Endodermal cell (in vitro differentiated cells): ENCODE results near the gene CAMK2A. TPM values are rescaled to one million over a fixed set of nuclear protein-coding genes. Genes with fewer than 3 reads are reported as not detected.

Experiments
- DNase-seq: peaks from one replicate; pipeline ENCODE4 v3.0.0-alpha.2; 2017
- H3K27ac ChIP-seq: 2 replicates; pipeline ENCODE4 v1.5.1; 2013; ENCODE audit warnings: mild to moderate bottlenecking, low read depth, low read length, moderate library complexity
- H3K27me3 ChIP-seq: 2 replicates; pipeline ENCODE4 v1.6.1; 2013; ENCODE audit warnings: mild to moderate bottlenecking, low read length, moderate library complexity; ENCODE audit not compliant: insufficient read depth, control insufficient read depth, poor library complexity, severe bottlenecking
- H3K36me3 ChIP-seq: 2 replicates; pipeline ENCODE4 v1.7.0; 2013; ENCODE audit warnings: mild to moderate bottlenecking, low read length, moderate library complexity; ENCODE audit not compliant: control insufficient read depth, insufficient read depth
- H3K4me1 ChIP-seq: one replicate; pipeline ENCODE4 v1.7.0; 2013; ENCODE audit warnings: low read length; ENCODE audit not compliant: control insufficient read depth, insufficient read depth
- H3K4me3 ChIP-seq: 2 replicates; pipeline ENCODE4 v1.5.1; 2013; ENCODE audit warnings: mild to moderate bottlenecking, low read length, moderate library complexity
- H3K9ac ChIP-seq: 2 replicates; pipeline ENCODE4 v1.6.1; 2013; ENCODE audit warnings: mild to moderate bottlenecking, low read length, moderate library complexity; ENCODE audit not compliant: poor library complexity, severe bottlenecking; ENCODE audit errors: extremely low read depth
- H3K9me3 ChIP-seq: 2 replicates; pipeline ENCODE4 v1.6.1; 2013; ENCODE audit warnings: mild to moderate bottlenecking, low read length, moderate library complexity; ENCODE audit not compliant: control insufficient read depth
- H3K27ac Mint-ChIP-seq: 2 replicates; pipeline ENCODE4 v1.8.0; 2020; ENCODE audit warnings: mixed read lengths
- H3K27me3 Mint-ChIP-seq: 2 replicates; pipeline ENCODE4 v1.8.0; 2021; ENCODE audit warnings: mild to moderate bottlenecking, mixed read lengths; ENCODE audit not compliant: insufficient read depth
- H3K36me3 Mint-ChIP-seq: 2 replicates; pipeline ENCODE4 v1.8.0; 2020; ENCODE audit warnings: low read depth, mixed read lengths
- H3K4me1 Mint-ChIP-seq: 2 replicates; pipeline ENCODE4 v1.8.0; 2020; ENCODE audit warnings: mixed read lengths
- H3K4me3 Mint-ChIP-seq: 2 replicates; pipeline ENCODE4 v1.8.0; 2020; ENCODE audit warnings: mild to moderate bottlenecking, moderate library complexity, mixed read lengths
- H3K9me3 Mint-ChIP-seq: 2 replicates; pipeline ENCODE4 v1.8.0; 2020; ENCODE audit warnings: mild to moderate bottlenecking, mixed read lengths
- WGBS, 2 experiments: methylation state at CpG; one replicate each; pipeline versions ENCODE4 v1.1.5 to v1.1.7; 2013; ENCODE audit warnings: missing lambda C conversion rate in 2 of 2, mixed read lengths in 1 of 2; ENCODE audit not compliant: insufficient coverage in 1 of 2, insufficient read length in 1 of 2; 5-methylcytosine and 5-hydroxymethylcytosine counted together
- total RNA-seq, 2 donors: library from RNA; stranded (reverse); fragmentation: NEBNext Ultra II Directional in 1 of 2; extraction: Animal tissue kit (Norgen Biotek cat#: 25700) in 1 of 2; gene quantifications; 2 replicates in 1 of 2; 3 replicates in 1 of 2; pipeline ENCODE4 v1.2.1, GENCODE V29; 2021
- TF ChIP-seq, protein P1 (sequence below): fragments of 200-600 bp; sonication (generic); conservative IDR thresholded peaks from 2 replicates; pipeline ENCODE4 v1.5.0; 2021; ENCODE audit warnings: antibody characterized with exemption, mild to moderate bottlenecking

Gene CAMK2A
- total RNA-seq, 2 donors from 2014 or later, result 0.31 to 0.49 TPM

DNA sequence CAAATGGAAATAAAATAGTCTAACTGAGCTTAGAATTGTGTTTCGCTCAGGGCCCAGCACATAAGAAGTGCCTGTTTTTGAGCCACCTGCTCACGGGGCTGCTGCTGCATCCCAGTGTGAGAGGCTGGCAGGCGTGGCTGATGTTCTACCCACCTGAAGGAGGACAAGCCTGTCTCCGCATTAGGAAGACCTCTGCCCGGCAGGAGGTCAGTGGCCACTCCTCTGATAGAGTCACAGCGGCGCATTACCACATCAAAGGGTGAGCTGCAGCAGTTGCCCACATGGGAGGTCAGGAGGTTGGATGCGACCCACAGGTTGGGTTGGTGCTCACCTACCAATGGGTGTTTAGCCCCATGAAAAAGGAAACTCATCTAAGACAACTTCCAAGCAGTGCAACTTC lies 103.4 kb downstream of the CAMK2A start:
- no peak overlapping the region for H3K9ac ChIP-seq
- H3K9me3 Mint-ChIP-seq, result no peaks in the 10 kb centered on the region
- no peaks in the 10 kb centered on the region for H3K36me3 ChIP-seq
- H3K36me3 Mint-ChIP-seq, result no peaks in the 10 kb centered on the region
- H3K4me1 ChIP-seq, result no peaks in the 10 kb centered on the region
- DNase-seq, result peak; percentile 85
- peaks cover 86% of the 10 kb centered on the region for H3K27me3 Mint-ChIP-seq
- no peak overlapping the region for H3K4me3 ChIP-seq
- no peaks in the 10 kb centered on the region for H3K9me3 ChIP-seq
- WGBS, 2 experiments, result 44 to 55% methylated on average over 3 to 8 of the region's 8 CpGs
- no peak overlapping the region for H3K27ac ChIP-seq
- peaks cover 9% of the 10 kb centered on the region for H3K4me1 Mint-ChIP-seq
- no peak overlapping the region for H3K4me3 Mint-ChIP-seq
- peaks cover 65% of the 10 kb centered on the region for H3K27me3 ChIP-seq
- TF ChIP-seq, protein P1, sequence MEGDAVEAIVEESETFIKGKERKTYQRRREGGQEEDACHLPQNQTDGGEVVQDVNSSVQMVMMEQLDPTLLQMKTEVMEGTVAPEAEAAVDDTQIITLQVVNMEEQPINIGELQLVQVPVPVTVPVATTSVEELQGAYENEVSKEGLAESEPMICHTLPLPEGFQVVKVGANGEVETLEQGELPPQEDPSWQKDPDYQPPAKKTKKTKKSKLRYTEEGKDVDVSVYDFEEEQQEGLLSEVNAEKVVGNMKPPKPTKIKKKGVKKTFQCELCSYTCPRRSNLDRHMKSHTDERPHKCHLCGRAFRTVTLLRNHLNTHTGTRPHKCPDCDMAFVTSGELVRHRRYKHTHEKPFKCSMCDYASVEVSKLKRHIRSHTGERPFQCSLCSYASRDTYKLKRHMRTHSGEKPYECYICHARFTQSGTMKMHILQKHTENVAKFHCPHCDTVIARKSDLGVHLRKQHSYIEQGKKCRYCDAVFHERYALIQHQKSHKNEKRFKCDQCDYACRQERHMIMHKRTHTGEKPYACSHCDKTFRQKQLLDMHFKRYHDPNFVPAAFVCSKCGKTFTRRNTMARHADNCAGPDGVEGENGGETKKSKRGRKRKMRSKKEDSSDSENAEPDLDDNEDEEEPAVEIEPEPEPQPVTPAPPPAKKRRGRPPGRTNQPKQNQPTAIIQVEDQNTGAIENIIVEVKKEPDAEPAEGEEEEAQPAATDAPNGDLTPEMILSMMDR, result no peak
- H3K27ac Mint-ChIP-seq, result no peak overlapping the region

- Mint-ChIP-seq H3K4me3 (no peak overlapping the region), H3K27me3 (peaks cover 81% of the 10 kb centered on the region), H3K36me3 (no peaks in the 10 kb centered on the region), H3K9me3 (no peaks in the 10 kb centered on the region), H3K27ac (no peak overlapping the region), H3K4me1 (peaks cover 9% of the 10 kb centered on the region)
- no peaks in the 10 kb centered on the region for H3K4me1 ChIP-seq
- TF ChIP-seq, protein P1, result no peak
- DNase-seq, result no peak
- H3K36me3 ChIP-seq, result no peaks in the 10 kb centered on the region
- no peaks in the 10 kb centered on the region for H3K9me3 ChIP-seq
- peaks cover 56% of the 10 kb centered on the region for H3K27me3 ChIP-seq
- H3K4me3 ChIP-seq, result no peak overlapping the region
- WGBS, 2 experiments, result 72% methylated on average over 10 to 12 of the region's 12 CpGs
- no peak overlapping the region for H3K9ac ChIP-seq
- H3K27ac ChIP-seq, result no peak overlapping the region
Observed at GRCh38 chr5:150184990-150185912, 104.3 kb downstream of the CAMK2A start.

DNA sequence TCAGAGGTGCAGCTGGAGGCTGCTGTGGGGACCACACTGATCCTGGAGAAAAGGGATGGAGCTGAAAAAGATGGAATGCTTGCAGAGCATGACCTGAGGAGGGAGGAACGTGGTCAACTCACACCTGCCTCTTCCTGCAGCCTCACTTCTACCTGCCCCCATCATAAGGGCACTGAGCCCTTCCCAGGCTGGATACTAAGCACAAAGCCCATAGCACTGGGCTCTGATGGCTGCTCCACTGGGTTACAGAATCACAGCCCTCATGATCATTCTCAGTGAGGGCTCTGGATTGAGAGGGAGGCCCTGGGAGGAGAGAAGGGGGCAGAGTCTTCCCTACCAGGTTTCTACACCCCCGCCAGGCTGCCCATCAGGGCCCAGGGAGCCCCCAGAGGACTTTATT lies 105.6 kb downstream of the CAMK2A start:
- no peak for DNase-seq
- WGBS, 2 experiments, result 79% methylated on average over 2 of the region's 2 CpGs; no CpG with 5 or more reads in 1 of the 2 experiments
- H3K9me3 Mint-ChIP-seq, result no peaks in the 10 kb centered on the region

More for the DNA sequence above, 105.6 kb downstream of the CAMK2A start:
- H3K4me3 Mint-ChIP-seq, result no peak overlapping the region
- Histone ChIP-seq H3K36me3 (no peaks in the 10 kb centered on the region), H3K4me1 (no peaks in the 10 kb centered on the region), H3K27me3 (peaks cover 43% of the 10 kb centered on the region), H3K9me3 (no peaks in the 10 kb centered on the region), H3K9ac (no peak overlapping the region), H3K4me3 (no peak overlapping the region), H3K27ac (no peak overlapping the region)
- H3K4me1 Mint-ChIP-seq, result peaks cover 9% of the 10 kb centered on the region
- TF ChIP-seq, protein P1, result no peak
- peaks cover 72% of the 10 kb centered on the region for H3K27me3 Mint-ChIP-seq
- H3K36me3 Mint-ChIP-seq, result no peaks in the 10 kb centered on the region
- no peak overlapping the region for H3K27ac Mint-ChIP-seq
